Measurements from ENCODE around the gene ZNF23. TPM values are rescaled to one million over a fixed set of nuclear protein-coding genes. Genes with fewer than 3 reads are reported as not detected.

The ZNF23 gene
- total RNA-seq, 3 donors from 2014 or later (not counting 1 experiment from before 2014, with no cell fraction given), result 7.2 to 8.9 (median 7.8) TPM

DNA sequence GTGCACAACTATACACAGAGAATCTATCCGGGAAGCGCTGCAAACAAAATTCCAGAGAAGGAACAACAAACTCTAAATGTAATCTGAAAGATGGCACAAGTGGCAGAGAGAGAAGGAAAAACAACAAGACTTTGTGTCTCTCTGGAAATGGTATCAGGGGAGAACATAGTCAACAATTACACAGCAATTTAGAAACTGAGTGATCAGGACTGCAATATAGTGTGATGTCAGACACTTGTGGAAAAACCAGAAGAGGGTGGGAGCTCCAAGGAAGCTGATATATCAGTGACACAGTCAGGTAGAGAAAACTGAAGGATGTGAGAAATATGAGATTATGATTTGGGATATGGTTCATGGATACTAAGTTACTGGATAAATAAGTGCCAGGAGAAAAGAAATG, 18.9 kb upstream of the ZNF23 start:
- Mint-ChIP-seq H3K36me3 (no peaks in the 10 kb centered on the region), H3K4me1 (peaks cover 7 to 16% of the 10 kb centered on the region in 2 donors), H3K9me3 (no peaks in the 10 kb centered on the region), H3K27me3 (ENCODE audit: low read depth in 2 of 2) (no peaks in the 10 kb centered on the region), H3K27ac (peak overlapping the region in 1 of 2 donors; percentile 44), H3K4me3 (no peak overlapping the region)
- DNase-seq (no peak), ATAC-seq (no peak)
- Histone ChIP-seq H3K9me3 (ENCODE audit: control insufficient read depth, insufficient read depth, low read length) (no peaks in the 10 kb centered on the region), H3K27me3 (ENCODE audit: control insufficient read depth, insufficient read depth, low read length) (no peaks in the 10 kb centered on the region), H3K4me1 (ENCODE audit: control insufficient read depth, insufficient read depth, low read length) (peaks cover 7% of the 10 kb centered on the region), H3K36me3 (ENCODE audit: control insufficient read depth, insufficient read depth, low read length) (peaks cover 8% of the 10 kb centered on the region), H3K4me3 (ENCODE audit: low read length) (no peak overlapping the region), H3K27ac (ENCODE audit: low read length) (no peak overlapping the region)
- TF ChIP-seq, protein P1, sequence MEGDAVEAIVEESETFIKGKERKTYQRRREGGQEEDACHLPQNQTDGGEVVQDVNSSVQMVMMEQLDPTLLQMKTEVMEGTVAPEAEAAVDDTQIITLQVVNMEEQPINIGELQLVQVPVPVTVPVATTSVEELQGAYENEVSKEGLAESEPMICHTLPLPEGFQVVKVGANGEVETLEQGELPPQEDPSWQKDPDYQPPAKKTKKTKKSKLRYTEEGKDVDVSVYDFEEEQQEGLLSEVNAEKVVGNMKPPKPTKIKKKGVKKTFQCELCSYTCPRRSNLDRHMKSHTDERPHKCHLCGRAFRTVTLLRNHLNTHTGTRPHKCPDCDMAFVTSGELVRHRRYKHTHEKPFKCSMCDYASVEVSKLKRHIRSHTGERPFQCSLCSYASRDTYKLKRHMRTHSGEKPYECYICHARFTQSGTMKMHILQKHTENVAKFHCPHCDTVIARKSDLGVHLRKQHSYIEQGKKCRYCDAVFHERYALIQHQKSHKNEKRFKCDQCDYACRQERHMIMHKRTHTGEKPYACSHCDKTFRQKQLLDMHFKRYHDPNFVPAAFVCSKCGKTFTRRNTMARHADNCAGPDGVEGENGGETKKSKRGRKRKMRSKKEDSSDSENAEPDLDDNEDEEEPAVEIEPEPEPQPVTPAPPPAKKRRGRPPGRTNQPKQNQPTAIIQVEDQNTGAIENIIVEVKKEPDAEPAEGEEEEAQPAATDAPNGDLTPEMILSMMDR (IDR thresholded peaks at IDR 0.05), result no peak
- intact Hi-C loops (cut with micrococcal nuclease), result no loop called here
- WGBS (ENCODE audit: insufficient coverage), result 100% methylated on average over 2 of the region's 2 CpGs

DNA sequence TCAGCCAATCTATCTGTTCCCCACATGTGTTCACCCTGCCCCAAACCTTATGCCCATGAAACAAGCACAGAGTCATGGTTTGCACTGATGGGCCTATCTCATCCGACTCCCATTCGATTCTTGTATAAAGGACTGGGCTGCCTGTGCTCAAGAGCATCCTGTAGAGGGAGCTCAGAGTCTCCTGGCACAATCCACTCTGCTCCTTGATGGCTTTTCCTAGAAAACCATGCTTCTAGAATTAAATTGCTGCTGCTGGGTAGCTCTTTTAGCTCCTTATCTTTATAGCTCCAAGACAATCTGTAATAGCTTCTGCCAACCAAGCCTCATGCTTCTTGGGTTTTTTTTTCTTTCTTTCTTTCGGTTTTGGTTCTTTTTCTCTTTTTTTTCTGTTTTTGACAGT, 17.4 kb upstream of the ZNF23 start:
- TF ChIP-seq, protein P1 (IDR thresholded peaks at IDR 0.05), result no peak
- DNase-seq, result no peak
- no peak overlapping the region for H3K4me3 Mint-ChIP-seq
- H3K36me3 ChIP-seq (ENCODE audit: control insufficient read depth, insufficient read depth, low read length), result peaks cover 12% of the 10 kb centered on the region
- H3K9me3 Mint-ChIP-seq, result no peaks in the 10 kb centered on the region
- WGBS (ENCODE audit: insufficient coverage), result 89% methylated on average over 3 of the region's 3 CpGs
- H3K4me1 ChIP-seq (ENCODE audit: control insufficient read depth, insufficient read depth, low read length), result peaks cover 4% of the 10 kb centered on the region
- no peaks in the 10 kb centered on the region for H3K36me3 Mint-ChIP-seq
- peaks cover 7 to 11% of the 10 kb centered on the region in 2 donors for H3K4me1 Mint-ChIP-seq
- no peak overlapping the region for H3K4me3 ChIP-seq (ENCODE audit: low read length)
- no peak overlapping the region for H3K27ac Mint-ChIP-seq
- no peaks in the 10 kb centered on the region for H3K9me3 ChIP-seq (ENCODE audit: control insufficient read depth, insufficient read depth, low read length)
- H3K27me3 ChIP-seq (ENCODE audit: control insufficient read depth, insufficient read depth, low read length), result no peaks in the 10 kb centered on the region
- ATAC-seq, result no peak
- H3K27me3 Mint-ChIP-seq (ENCODE audit: low read depth in 2 of 2), result no peaks in the 10 kb centered on the region
- no peak overlapping the region for H3K27ac ChIP-seq (ENCODE audit: low read length)
- intact Hi-C loops (cut with micrococcal nuclease), result no loop called here

DNA sequence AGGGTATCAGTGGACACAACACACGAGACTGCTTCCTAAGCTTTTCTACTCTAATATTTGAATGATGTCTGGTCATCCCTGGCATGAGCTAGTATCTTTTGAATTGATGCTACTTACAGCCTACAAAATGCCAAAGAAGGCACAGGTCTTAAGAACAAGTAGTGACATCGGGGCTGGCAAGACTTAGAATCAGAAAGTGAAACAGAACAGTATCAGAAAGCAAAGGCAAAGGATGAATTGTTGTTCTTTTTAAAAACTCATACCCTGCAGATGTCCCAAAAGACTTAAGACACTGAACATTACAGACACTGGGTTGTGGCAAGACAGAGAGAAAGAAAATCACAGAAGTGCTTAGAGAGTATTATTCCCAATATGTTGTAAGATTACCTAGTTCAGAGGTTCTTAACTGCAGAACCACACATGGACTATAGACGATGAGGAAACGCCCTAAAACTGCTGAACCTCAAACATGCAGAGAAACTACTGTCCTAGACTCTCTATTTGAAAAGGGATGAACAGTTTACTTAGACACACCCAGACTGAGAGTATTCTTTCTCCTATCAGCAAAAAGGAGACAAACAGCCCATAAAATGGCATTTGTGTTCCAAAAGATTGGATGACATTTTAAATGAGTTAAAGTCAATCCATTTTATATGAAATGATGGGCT, 14.5 kb upstream of the ZNF23 start:
- Mint-ChIP-seq H3K4me3 (no peak overlapping the region), H3K27ac (peak overlapping the region in 1 of 2 donors; percentile 19), H3K36me3 (no peaks in the 10 kb centered on the region), H3K27me3 (ENCODE audit: low read depth in 2 of 2) (no peaks in the 10 kb centered on the region), H3K4me1 (no peaks in the 10 kb centered on the region), H3K9me3 (no peaks in the 10 kb centered on the region)
- ATAC-seq (no peak), DNase-seq (no peak)
- no peaks in the 10 kb centered on the region for H3K9me3 ChIP-seq (ENCODE audit: control insufficient read depth, insufficient read depth, low read length)
- H3K27ac ChIP-seq (ENCODE audit: low read length), result no peak overlapping the region
- H3K27me3 ChIP-seq (ENCODE audit: control insufficient read depth, insufficient read depth, low read length), result no peaks in the 10 kb centered on the region
- H3K4me1 ChIP-seq (ENCODE audit: control insufficient read depth, insufficient read depth, low read length), result no peaks in the 10 kb centered on the region
- H3K36me3 ChIP-seq (ENCODE audit: control insufficient read depth, insufficient read depth, low read length), result peaks cover 12% of the 10 kb centered on the region
- 85% methylated on average over 4 of the region's 4 CpGs for WGBS (ENCODE audit: insufficient coverage)
- no peak overlapping the region for H3K4me3 ChIP-seq (ENCODE audit: low read length)
- intact Hi-C loops (cut with micrococcal nuclease), result no loop called here
- TF ChIP-seq, protein P1 (IDR thresholded peaks at IDR 0.05), result no peak

DNA sequence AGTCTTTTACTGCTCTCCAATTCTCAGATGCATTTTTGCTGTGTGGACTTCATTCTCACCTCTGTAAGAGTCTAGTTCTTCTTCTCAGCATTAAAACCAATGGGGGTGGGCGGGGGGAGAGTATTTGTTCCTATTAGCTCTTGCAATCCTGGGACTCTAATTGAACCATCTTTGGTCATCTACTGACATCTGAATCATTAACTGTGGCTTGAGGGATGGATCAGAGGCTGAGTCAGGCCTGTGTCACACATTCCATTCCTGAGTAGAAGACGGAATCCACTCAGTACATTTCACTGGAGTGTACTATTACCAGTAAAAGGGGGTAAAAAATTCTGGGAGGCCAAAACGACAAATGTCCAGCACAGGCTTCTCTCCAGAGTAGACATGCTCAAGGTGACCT, 12.8 kb upstream of the ZNF23 start:
- peaks cover 12% of the 10 kb centered on the region for H3K36me3 ChIP-seq (ENCODE audit: control insufficient read depth, insufficient read depth, low read length)
- no peaks in the 10 kb centered on the region for H3K27me3 ChIP-seq (ENCODE audit: control insufficient read depth, insufficient read depth, low read length)
- no peaks in the 10 kb centered on the region for H3K9me3 ChIP-seq (ENCODE audit: control insufficient read depth, insufficient read depth, low read length)
- DNase-seq (no peak), ATAC-seq (no peak)
- H3K9me3 Mint-ChIP-seq, result no peaks in the 10 kb centered on the region
- 89% methylated on average over 2 of the region's 3 CpGs for WGBS (ENCODE audit: insufficient coverage)
- H3K4me3 Mint-ChIP-seq, result no peak overlapping the region
- H3K27ac Mint-ChIP-seq, result no peak overlapping the region
- H3K27me3 Mint-ChIP-seq (ENCODE audit: low read depth in 2 of 2), result no peaks in the 10 kb centered on the region
- no peak overlapping the region for H3K27ac ChIP-seq (ENCODE audit: low read length)
- H3K4me3 ChIP-seq (ENCODE audit: low read length), result no peak overlapping the region
- no peaks in the 10 kb centered on the region for H3K4me1 ChIP-seq (ENCODE audit: control insufficient read depth, insufficient read depth, low read length)
- TF ChIP-seq, protein P1 (IDR thresholded peaks at IDR 0.05), result no peak
- no peaks in the 10 kb centered on the region for H3K36me3 Mint-ChIP-seq
- no peaks in the 10 kb centered on the region for H3K4me1 Mint-ChIP-seq
- intact Hi-C loops (cut with micrococcal nuclease), result no loop called here
